ENCODE measurements around the gene C10orf105.

Gene C10orf105, protein sequence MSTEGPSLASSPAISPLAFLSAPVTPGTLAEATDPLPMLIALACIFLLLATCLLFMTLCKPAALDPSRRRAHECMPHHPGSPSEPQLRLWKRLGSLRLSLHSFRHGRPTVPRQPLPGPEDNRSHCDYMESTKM

DNA sequence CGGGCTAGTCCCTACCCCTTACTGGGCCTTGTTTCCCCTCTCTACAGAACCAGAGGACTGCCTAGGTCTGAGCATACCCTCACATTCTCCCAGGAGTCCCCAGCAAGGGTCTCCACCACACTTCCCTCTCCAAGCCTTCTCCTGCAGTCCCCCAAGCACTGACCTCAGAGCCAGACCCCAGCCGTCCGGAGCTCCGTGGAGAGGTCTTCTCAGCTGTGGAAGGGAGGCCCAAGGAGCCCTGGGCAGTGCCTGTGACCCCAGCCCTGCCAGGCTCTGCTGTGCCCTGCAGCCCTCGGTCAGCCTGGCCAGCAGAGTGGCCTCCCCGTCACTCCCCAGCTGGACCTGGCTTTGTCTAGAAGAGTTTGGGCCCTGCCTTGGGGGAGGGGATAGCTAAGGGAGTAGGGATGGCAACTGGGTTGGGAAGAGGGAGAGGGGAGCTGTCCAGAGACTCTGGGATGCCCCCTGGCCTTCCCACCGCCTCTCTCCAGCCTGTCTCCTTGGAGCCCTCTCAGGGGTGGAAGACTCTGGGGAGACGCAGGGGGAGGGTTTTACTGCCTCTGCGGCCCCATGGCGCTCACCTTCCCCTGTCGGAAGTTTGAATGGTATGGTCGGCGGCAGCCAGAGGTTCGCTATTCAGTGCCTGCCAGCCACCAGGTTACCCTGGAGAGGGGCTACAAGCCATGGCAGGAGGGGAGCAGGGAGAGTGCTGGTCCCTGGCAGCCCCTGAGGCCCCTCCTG lies at the start of gene C10orf105:
TSS of gene C10orf105 (minus strand) at position 315 of the 738 bp plus-strand sequence. CDS start 3,441 bp downstream, outside the sequence.
- DNase-seq, result no peak

DNA sequence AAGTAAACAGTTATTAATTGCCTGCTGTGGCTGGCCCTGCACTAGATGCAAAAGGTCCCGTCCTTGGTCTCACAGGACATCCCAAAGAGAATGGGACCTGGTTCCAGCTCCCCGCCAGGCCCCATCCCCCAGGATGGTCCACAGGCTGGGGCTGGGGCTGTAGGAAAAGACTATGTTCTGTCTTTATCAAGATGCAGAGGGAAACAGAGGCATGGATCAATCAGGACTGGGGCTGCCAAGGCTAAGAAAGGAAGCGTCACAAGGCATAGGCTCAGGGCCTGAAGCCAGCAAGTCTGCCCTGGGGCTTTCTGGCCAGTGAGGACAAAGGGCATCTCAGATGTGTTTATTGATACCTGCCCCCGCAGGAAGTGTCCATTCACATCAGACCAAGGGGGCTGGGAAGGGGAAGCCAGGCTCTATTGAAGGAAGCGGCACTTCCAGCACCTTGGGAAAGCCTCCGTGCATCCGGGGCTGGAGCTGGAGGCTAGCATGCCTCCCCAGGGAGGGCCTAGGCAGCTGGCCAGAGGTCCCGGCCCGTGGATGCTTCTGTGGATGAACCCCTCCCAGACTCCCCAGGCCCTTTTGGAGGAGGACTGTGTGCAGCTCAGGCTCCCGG lies 48.0 kb upstream of the C10orf105 start:
- no peak for DNase-seq

DNA sequence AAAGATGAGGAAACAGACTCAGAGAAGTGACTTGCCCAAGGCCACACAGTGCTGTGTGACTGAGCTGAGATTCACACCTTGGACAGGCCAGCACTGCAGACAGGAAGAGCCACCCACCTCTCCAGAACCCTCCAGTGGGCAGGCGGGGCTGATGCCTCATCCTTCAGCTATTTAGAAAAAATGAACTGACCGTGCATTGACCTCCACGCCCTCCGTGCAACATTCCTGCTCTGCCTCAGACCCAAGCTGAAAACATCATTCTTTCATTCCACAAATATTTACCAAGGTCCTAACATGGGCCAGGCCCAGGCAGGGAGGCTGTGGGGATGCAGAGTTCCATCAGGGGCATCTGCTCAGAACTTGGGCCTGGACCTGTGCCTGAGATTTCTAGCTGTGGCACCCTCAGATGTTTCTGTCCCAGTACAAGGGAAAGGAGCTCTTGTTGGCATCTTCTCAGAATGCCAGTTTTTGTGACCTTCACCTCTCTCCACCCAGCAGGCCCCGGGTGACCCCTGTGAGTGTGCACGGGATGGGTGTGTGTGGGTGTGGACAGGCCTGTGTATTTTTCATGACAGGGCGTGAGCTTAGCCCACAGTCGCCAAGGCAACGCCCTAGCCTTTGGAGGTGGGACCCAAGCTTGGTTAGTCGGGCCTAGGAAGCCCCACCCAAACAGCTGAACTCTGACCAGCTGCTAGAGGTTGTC lies 47.3 kb upstream of the C10orf105 start:
- no peak for DNase-seq

DNA sequence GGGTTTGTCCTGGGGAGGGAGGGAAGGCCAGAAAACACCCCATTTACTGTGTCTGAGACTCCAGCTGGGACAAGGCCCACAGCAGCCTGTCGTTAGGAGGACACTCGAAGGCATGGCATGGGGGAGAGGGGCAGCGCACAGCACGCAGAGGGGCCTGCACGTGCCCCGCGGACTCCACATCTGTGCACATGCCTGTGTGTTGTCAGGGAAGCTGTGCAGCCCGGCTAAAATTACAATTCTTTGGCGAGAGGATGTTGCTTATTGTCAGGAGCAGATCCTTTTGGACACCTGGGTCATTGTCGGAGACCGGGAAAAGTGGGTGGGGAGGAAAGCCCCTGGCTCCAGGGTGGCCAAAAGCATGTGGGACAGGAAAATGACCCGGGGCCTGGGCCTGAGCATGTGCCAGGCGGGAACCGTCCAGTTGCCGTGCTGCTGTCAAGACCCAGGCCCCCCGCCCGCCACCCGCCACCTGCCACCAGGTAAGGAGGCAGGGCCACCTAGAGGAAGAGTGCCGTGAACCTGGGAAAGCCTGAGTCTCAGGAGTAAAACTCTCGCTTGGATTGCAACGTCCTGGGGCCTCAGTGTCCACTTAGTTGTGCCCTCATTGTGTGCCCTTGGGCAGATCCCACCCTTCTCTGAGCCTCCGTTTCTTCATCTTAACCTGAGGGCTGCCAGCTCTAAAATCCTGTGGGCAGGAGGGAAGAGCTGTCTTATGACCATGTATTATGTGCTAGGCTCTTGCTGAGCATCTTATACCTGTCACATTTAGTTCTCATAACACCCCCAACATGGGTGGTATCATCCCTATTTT lies 46.5 kb upstream of the C10orf105 start:
- no peak for DNase-seq

DNA sequence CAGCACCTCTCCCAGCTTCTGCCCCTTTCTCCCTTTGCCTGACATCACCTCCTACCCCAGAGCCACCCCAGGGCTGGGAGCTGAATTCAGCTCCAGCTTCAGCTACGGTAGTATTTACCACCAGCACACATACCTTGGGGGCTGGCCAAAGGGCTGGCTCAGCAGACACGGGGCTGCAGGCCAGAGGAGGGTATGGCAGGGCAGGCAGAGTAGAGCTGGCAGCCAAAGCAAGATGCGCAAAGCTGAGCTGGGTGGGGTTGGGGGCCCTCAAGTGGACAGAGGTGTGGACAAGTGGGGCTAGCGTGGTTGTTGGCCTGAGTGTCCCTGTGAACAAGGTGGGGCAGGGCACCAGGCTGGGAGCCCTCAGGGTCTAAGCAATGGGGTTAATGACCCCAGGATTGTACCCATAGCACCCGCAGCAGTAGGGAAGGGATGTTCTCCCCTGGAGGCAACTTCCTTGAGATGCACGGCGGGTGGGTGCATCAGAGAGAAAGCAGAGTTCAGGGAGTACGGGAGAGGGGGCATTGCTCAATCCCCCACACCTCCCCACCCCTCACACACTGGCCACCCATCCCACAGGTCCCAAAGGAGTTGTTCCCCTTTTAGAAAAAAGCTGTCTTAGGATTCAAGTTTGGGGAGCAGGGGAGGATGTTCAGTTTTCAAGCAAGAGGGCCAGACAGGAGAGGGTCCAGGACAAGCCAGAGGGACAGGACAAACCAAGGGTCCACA lies 45.8 kb upstream of the C10orf105 start:
- DNase-seq, result no peak

DNA sequence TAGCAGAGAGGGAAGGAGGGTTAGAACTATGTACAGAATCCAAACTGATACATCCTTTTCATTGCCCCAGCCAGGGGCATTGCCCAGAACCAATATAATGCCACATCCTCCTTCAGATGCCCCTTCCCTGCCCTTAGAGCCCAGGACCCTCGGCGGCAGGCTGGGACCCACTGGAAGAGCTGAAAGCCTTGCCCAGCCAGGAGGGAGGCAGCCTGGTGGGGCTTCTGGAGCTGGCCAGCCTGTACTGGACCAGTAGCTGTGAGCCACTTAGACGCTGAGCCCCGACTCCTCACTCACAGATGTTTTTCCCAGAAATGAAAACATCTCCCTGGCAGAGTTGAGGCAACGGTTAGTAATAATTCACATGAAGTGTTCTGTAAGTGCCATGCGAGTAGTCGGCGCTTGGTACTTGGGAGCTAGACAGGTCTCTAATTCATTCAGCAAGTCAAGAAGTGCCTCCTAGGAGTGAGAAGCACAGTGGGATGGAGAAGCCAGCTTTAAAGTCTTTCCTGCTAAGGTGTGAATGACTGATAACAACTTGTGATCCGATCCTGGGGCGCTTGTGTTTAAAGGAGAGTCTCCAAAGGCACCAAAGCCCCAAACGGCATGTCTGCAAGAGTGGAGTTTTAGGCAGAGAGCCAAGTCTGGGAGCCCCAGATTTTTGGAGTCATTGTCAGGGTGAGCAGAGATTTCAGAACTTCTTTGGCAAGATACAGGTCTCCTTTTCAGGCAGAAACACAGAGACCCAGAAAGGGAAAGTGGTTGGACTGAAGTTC lies 44.0 kb upstream of the C10orf105 start:
- DNase-seq, result no peak

DNA sequence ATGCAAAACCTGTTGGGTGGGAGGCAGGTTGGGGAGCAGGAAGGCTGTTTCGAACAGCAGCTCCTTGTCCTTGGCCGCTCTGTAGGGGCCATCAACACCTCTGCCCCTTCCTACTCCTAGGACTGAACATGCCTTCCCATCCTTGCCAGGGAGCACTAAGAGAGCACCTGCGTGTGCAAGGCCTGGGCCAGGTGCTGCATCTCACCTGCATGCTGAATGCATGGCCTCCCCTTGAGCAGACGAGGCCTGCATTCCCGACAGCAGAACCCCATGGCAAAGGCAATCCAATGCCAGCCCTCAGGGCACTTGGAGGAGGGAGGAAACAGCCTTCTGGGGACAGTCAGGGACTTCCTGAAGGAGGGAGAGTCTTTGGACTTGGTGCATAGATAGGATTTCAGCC lies 42.7 kb upstream of the C10orf105 start:
- no peak for DNase-seq

DNA sequence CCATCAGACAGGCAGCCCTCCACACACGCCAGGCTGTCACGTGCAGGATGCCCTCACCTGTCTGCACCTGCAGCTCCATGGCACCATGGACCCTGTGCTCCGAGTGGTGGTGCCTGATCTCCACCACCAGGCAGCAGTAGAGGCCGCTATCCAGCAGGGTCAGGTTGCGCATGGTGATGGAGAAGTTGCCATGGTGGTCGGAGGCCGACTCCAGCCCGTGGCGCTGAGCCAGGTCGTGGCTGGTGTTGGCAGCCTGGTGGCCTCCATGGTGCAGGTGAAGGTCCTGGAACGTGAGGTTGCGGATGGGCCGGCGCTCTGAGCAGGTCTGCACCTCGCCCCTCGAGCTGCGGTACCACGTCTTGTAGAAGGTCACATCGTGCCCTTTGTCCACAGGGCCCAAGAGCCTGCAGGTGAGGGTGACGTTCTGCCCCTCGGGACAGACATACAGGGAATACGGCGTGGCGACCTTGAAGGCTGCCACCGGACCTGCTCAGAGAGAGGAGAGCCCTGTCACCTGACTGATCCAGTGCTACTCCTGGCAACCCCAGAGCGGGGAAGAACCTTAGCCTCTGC lies 42.0 kb upstream of the C10orf105 start:
- DNase-seq, result no peak

DNA sequence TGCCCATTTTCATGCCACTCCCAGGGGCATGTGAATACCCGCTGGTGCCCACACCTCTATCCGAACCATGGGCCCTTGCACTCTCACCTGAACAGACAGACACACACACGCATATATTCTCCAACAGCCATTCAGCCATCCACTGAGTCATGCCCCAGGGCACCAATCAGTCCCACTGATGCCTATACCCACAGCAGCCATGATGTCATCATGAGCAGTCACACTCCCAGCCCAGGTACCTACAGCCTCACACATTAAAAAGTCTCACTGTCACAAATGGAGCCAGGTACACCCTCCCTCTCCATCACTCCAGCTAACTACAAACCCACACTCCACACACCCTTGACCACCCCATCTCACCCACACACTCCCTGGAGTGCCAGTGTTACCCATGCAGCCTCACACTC lies 41.5 kb upstream of the C10orf105 start:
- no peak for DNase-seq

DNA sequence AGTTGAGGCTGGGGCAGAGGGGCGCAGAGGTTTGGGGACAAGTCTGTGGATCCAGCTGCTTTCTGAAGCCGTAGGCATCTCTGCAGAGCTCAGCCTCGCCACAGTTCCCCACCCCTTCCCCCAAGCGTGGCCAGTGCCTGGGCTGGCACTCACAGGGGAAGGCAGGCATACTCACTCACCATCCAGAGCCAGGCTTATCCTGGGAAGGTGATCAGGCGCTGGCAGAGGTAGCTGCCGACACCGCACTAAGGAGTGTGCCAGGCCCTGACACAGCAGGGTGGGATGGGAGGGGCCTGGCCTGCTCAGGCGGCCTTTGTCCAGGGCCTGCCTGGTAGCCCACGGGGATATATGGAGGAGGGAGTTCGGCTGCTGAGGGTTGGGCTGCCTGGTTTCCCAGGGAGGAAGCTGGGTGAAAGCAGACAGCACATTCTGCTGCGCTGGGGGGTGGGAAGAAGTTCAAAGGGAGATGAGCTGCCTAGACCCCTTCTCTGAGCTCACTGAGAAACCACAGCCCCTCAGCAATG lies 37.9 kb upstream of the C10orf105 start:
- no peak for DNase-seq

DNA sequence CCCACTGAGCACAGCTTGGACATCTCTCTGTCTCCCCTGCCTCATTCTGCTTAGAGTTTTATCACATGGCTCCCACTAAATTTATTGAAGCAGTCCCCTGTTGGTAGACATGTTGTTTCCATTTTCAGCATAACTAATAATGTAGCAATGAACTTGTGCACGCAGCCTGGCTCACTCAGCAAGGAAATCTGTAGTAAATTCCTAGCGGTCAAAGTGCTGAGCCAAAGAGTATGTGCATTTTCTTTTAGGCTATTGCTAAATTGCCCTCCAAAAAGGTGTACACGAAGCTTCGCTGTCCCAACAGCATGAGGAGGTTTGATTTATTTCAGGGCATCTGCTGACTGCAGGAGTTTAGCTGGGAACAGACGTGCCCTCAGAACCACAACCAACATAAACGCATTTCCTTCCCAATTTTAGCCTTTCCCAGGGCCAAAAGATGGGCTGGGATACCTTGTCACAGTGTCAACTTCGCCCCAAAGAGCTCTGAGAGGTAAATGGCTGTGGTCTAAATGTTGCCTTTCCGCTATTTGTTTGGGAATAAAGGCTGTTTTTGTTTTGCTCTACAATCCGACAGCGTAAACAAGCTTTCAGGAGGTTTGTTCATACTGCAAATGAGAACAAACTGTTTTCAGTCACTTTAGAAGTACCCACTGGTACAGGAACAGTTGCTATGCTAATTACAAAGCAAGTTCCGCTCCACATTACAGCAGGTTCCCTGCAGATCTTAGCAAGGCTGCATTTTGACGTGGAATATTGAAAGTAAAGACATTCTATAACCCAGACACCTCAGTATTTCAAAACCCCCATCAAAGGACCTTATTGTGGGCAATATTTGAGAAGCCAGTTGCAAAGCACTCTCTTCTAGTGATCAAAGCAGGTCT lies 37.0 kb upstream of the C10orf105 start:
- DNase-seq, result no peak

DNA sequence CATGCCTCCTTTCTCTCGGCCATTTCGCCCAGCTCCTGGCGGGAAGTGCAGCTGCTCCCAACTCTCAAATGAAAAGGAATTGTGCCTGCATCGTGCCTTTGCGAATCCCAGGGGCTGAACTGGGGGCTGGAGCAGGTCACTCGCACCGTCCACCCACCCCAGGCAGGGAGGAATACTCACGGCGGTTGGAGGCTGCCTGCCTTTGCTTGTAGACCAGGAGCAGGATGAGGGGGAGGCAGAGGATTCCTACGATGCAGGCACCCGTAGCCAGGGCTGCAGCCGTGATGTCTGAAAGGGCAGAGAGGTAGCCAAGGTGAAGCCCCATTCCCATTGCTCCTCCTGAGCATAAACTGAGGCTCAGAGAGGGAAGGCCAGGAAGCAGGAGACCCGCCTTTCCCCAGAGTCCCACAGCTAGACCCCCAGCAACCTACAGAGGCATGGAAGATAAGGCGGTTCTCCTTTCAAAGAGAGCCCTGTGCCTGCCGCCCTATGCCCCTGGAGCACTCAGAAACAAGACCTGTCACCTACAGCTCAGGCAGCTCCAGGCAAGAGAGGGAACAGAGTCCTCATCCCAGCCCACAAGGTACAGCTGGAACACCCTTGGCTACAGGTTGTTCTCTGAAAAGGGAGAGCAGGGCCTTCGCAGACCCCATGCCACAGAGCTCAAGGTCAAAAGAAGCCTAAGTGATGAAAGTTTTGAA lies 35.8 kb upstream of the C10orf105 start:
- DNase-seq, result no peak

DNA sequence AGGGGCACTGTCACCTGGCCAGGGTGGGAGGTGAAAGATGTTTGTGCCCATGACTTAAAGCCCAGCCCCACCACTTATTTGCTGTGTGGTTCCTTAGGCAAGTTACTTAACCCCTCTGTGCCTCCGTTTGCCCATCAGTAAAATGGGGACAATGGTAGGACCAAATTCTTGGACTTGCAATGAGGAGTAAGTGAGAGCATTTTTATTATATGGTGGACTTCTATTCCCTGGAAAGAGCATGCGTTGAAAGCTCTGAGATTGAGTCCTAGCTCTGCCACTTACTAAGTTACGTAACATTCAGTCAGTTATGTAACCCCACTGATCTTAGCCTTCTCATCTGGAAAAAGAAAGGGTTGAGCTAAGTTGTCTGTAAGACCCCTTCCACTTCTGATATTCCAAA lies 35.0 kb upstream of the C10orf105 start:
- DNase-seq, result no peak

DNA sequence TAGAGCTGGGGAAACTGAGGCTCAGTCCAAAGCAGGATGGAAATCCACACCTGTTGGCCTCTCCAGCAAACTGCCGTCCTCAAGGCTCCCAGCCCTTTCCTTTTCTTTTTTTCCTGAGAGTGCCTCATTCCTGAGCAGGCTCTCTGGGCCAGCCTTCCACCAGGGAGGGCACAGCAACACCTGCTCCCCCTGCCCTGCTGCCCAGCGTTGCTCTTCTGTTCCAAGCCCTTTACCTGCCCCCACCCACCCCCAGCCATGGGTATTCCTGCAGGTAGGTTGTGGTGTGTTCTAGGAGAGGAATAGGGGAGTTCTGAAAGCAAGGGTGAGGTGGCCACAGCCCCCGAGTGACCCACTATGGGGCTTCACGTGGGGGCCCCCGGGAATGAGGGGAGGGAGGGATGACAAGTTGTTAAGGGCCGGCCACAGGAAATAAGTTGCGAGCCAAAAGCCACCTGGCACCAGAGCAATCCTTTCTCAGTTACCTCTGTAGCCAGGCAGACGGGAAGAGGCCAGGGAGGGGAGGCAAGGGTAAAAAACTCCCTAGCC lies 34.5 kb upstream of the C10orf105 start:
- no peak for DNase-seq

DNA sequence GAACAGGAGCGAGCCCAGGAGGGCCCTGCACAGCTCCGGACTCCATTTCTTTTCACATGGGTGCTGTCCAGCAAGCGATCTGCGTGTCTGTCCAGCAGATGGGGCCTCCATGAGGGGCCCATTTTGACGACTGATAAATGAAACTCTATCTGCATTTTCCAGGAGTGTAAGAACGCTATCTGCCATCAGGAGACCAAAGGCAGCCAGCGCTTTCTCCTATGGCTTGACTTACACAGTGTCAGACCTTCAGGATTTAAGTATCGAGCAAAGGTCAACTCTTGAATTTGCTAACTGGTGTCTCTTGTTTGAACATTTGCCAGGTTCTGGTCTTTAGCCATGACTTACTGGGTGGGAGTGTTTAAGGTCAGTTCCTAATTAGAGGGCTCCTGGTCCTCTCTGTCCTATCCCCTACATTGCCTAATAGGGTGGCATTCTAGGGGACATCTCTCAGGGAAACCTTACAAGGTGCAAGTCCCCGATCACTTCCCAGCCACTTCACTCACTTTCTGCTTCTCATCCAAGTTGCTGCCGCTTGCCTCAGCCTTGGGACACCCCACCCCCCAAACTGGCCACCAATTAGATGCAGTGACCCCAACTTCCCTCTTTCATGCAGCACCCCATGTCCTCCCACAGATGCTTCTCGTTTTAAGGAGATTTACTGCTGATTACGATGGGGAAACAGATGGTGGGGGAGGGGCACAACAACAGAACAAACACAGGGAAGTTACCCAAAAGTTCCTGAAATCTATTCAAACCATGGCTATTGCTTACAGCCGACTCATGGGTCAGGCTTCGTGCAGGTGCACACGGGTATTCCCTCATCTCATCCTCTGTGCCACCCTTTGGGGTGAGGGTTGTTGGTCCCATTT lies 33.7 kb upstream of the C10orf105 start:
- DNase-seq, result no peak

DNA sequence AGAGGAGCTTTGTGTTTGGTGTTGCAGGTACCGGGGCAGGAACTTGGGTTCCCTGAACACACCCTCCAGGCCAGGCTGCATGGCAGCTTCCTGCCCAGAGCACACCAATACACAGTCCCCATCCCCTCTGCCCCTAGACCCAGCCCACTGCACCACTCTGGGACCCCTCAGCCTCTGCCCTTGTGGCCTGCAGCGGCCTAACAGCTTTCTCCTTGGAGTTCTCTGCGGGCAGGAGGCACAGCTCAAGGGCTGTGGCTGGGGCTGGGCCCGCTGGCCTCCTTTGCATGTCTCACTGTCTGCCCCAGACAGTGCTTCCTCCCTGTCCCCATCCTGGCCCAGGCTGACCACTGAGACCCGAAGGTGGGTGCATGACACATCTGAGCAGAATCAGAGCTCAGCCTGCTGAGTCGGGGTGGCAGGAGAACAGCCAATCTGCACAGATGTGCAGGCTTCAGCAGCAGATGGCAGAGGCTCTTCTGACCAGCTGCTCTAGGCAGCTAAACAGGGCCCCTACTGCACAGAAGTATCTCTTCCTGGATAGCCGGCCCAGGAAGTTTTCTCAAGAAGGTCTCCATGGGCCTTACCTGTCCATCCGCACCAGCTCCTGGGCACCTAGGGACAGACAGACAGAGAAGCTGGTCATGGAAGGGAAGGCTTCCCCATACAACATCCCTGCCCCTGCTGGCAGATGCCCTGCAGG lies 33.0 kb upstream of the C10orf105 start:
- DNase-seq, result no peak
